ENCODE results near the gene PPARGC1A. TPM values are rescaled to one million over a fixed set of nuclear protein-coding genes. Genes with fewer than 3 reads are reported as not detected.
A peak's percentile ranks its signal among the peaks of the same experiment; 100 is the strongest.

PPARGC1A gene
- total RNA-seq, 1 experiment from 2014 or later, result 0.18 TPM

GRCh38 chr4:23828020-23828715 is 61.7 kb downstream of the PPARGC1A start:
- no peaks in the 10 kb centered on the region for H3K27me3 ChIP-seq (replicated peaks)
- no peak for DNase-seq (ENCODE audit: low read depth in 1 of 2, low spot score in 2 of 2)
- H3K36me3 ChIP-seq, result no peaks in the 10 kb centered on the region
- H3K4me3 ChIP-seq, result no peak overlapping the region
- H3K4me1 ChIP-seq (replicated peaks), result no peaks in the 10 kb centered on the region
- no peaks in the 10 kb centered on the region for H3K9me3 ChIP-seq (replicated peaks)
- H3K27ac ChIP-seq, result no peak overlapping the region

- Histone ChIP-seq H3K36me3 (no peaks in the 10 kb centered on the region), H3K4me1 (replicated peaks) (peaks cover 12% of the 10 kb centered on the region), H3K27ac (peak overlapping the region; percentile 72), H3K4me3 (no peak overlapping the region), H3K9me3 (replicated peaks) (no peaks in the 10 kb centered on the region), H3K27me3 (replicated peaks) (no peaks in the 10 kb centered on the region)
- DNase-seq (ENCODE audit: low read depth in 1 of 2, low spot score in 2 of 2), result peak in 1 of 2 experiments; percentile 21
Measured at GRCh38 chr4:23822181-23822580, 67.7 kb downstream of the PPARGC1A start.

GRCh38 chr4:23819041-23819511 is 70.8 kb downstream of the PPARGC1A start:
- no peak for DNase-seq (ENCODE audit: low read depth in 1 of 2, low spot score in 2 of 2)
- H3K9me3 ChIP-seq (replicated peaks), result no peaks in the 10 kb centered on the region
- H3K27ac ChIP-seq, result no peak overlapping the region

GRCh38 chr4:23818097-23818885 is 71.6 kb downstream of the PPARGC1A start:
- no peak overlapping the region for H3K27ac ChIP-seq
- no peak for DNase-seq (ENCODE audit: low read depth in 1 of 2, low spot score in 2 of 2)
- no peaks in the 10 kb centered on the region for H3K27me3 ChIP-seq (replicated peaks)

More at GRCh38 chr4:23819041-23819511, 70.8 kb downstream of the PPARGC1A start:
- Histone ChIP-seq H3K27me3 (replicated peaks) (no peaks in the 10 kb centered on the region), H3K36me3 (no peaks in the 10 kb centered on the region), H3K4me3 (no peak overlapping the region), H3K4me1 (replicated peaks) (peaks cover 12% of the 10 kb centered on the region)

GRCh38 chr4:23814996-23815660 is 74.7 kb downstream of the PPARGC1A start:
- H3K27me3 ChIP-seq (replicated peaks), result no peaks in the 10 kb centered on the region
- H3K9me3 ChIP-seq (replicated peaks), result no peaks in the 10 kb centered on the region
- H3K4me3 ChIP-seq, result no peak overlapping the region
- DNase-seq (ENCODE audit: low read depth in 1 of 2, low spot score in 2 of 2), result no peak
- H3K36me3 ChIP-seq, result no peaks in the 10 kb centered on the region
- H3K4me1 ChIP-seq (replicated peaks), result no peaks in the 10 kb centered on the region
- H3K27ac ChIP-seq, result no peak overlapping the region

More at GRCh38 chr4:23818097-23818885, 71.6 kb downstream of the PPARGC1A start:
- peaks cover 12% of the 10 kb centered on the region for H3K4me1 ChIP-seq (replicated peaks)
- H3K9me3 ChIP-seq (replicated peaks), result no peaks in the 10 kb centered on the region
- no peaks in the 10 kb centered on the region for H3K36me3 ChIP-seq
- no peak overlapping the region for H3K4me3 ChIP-seq

GRCh38 chr4:23814587-23814986 is 75.3 kb downstream of the PPARGC1A start:
- Histone ChIP-seq H3K27ac (no peak overlapping the region), H3K4me3 (no peak overlapping the region)
- DNase-seq (ENCODE audit: low read depth in 1 of 2, low spot score in 2 of 2), result no peak

GRCh38 chr4:23811161-23811560 is 78.7 kb downstream of the PPARGC1A start:
- H3K27ac ChIP-seq, result no peak overlapping the region
- no peaks in the 10 kb centered on the region for H3K9me3 ChIP-seq (replicated peaks)
- H3K27me3 ChIP-seq (replicated peaks), result no peaks in the 10 kb centered on the region
- H3K36me3 ChIP-seq, result no peaks in the 10 kb centered on the region
- H3K4me1 ChIP-seq (replicated peaks), result no peaks in the 10 kb centered on the region
- no peak overlapping the region for H3K4me3 ChIP-seq
- DNase-seq (ENCODE audit: low read depth in 1 of 2, low spot score in 2 of 2), result no peak

More at GRCh38 chr4:23814587-23814986, 75.3 kb downstream of the PPARGC1A start:
- Histone ChIP-seq H3K36me3 (no peaks in the 10 kb centered on the region), H3K9me3 (replicated peaks) (no peaks in the 10 kb centered on the region), H3K27me3 (replicated peaks) (no peaks in the 10 kb centered on the region), H3K4me1 (replicated peaks) (no peaks in the 10 kb centered on the region)

- H3K27ac ChIP-seq, result no peak overlapping the region
- no peaks in the 10 kb centered on the region for H3K27me3 ChIP-seq (replicated peaks)
Measured at GRCh38 chr4:23805450-23805851, 84.4 kb downstream of the PPARGC1A start.

GRCh38 chr4:23789762-23790161 is 100.1 kb downstream of the PPARGC1A start:
- Histone ChIP-seq H3K27me3 (replicated peaks) (no peaks in the 10 kb centered on the region), H3K27ac (no peak overlapping the region), H3K4me1 (replicated peaks) (no peaks in the 10 kb centered on the region), H3K36me3 (no peaks in the 10 kb centered on the region), H3K9me3 (replicated peaks) (no peaks in the 10 kb centered on the region), H3K4me3 (no peak overlapping the region)
- no peak for DNase-seq (ENCODE audit: low read depth in 1 of 2, low spot score in 2 of 2)

More at GRCh38 chr4:23805450-23805851, 84.4 kb downstream of the PPARGC1A start:
- H3K4me1 ChIP-seq (replicated peaks), result no peaks in the 10 kb centered on the region
- DNase-seq (ENCODE audit: low read depth in 1 of 2, low spot score in 2 of 2), result no peak
- H3K36me3 ChIP-seq, result no peaks in the 10 kb centered on the region
- H3K9me3 ChIP-seq (replicated peaks), result no peaks in the 10 kb centered on the region
- no peak overlapping the region for H3K4me3 ChIP-seq

GRCh38 chr4:23788460-23788859 is 101.4 kb downstream of the PPARGC1A start:
- Histone ChIP-seq H3K9me3 (replicated peaks) (no peaks in the 10 kb centered on the region), H3K4me1 (replicated peaks) (no peaks in the 10 kb centered on the region), H3K36me3 (no peaks in the 10 kb centered on the region), H3K27ac (no peak overlapping the region), H3K4me3 (no peak overlapping the region), H3K27me3 (replicated peaks) (no peaks in the 10 kb centered on the region)
- no peak for DNase-seq (ENCODE audit: low read depth in 1 of 2, low spot score in 2 of 2)

- Histone ChIP-seq H3K4me3 (no peak overlapping the region), H3K4me1 (replicated peaks) (no peaks in the 10 kb centered on the region), H3K9me3 (replicated peaks) (no peaks in the 10 kb centered on the region), H3K27me3 (replicated peaks) (no peaks in the 10 kb centered on the region), H3K27ac (no peak overlapping the region), H3K36me3 (no peaks in the 10 kb centered on the region)
- no peak for DNase-seq (ENCODE audit: low read depth in 1 of 2, low spot score in 2 of 2)
Measured at GRCh38 chr4:23788027-23788426, 101.8 kb downstream of the PPARGC1A start.

- Histone ChIP-seq H3K27ac (no peak overlapping the region), H3K4me1 (replicated peaks) (no peaks in the 10 kb centered on the region), H3K36me3 (no peaks in the 10 kb centered on the region), H3K4me3 (no peak overlapping the region), H3K9me3 (replicated peaks) (no peaks in the 10 kb centered on the region), H3K27me3 (replicated peaks) (no peaks in the 10 kb centered on the region)
- no peak for DNase-seq (ENCODE audit: low read depth in 1 of 2, low spot score in 2 of 2)
Measured at GRCh38 chr4:23782778-23783437, 106.9 kb downstream of the PPARGC1A start.

GRCh38 chr4:23779839-23780238 is 110.0 kb downstream of the PPARGC1A start:
- no peak for DNase-seq (ENCODE audit: low read depth in 1 of 2, low spot score in 2 of 2)

More at GRCh38 chr4:23779839-23780238, 110.0 kb downstream of the PPARGC1A start:
- no peak overlapping the region for H3K27ac ChIP-seq
- H3K36me3 ChIP-seq, result no peaks in the 10 kb centered on the region
- H3K27me3 ChIP-seq (replicated peaks), result no peaks in the 10 kb centered on the region
- H3K4me3 ChIP-seq, result no peak overlapping the region
- no peaks in the 10 kb centered on the region for H3K9me3 ChIP-seq (replicated peaks)
- H3K4me1 ChIP-seq (replicated peaks), result no peaks in the 10 kb centered on the region
